Measurements from ENCODE around the gene RSPH10B.
A peak's percentile ranks its signal among the peaks of the same experiment; 100 is the strongest.
"Not testable (repeated sequence)": the region's sequence is repeated elsewhere in the genome, so short reads cannot be mapped to it uniquely, and the experiment has no call there.

The RSPH10B gene

GRCh38 chr7:5892498-5892897 is 78.0 kb downstream of the RSPH10B start:
- TF ChIP-seq CSRNP3 (CRISPR knock-in tag; IDR thresholded peaks at IDR 0.05) (no peak), ZNF565 (CRISPR knock-in tag; conservative IDR thresholded peaks at IDR 0.05; ENCODE audit: low read depth) (no peak), OSR1 (CRISPR knock-in tag; IDR thresholded peaks at IDR 0.05) (no peak)

GRCh38 chr7:5890244-5890643 is 80.2 kb downstream of the RSPH10B start:
- ATAC-seq, result not testable (repeated sequence)

More at GRCh38 chr7:5892498-5892897, 78.0 kb downstream of the RSPH10B start:
- ATAC-seq, result no peak

- ATAC-seq, result not testable (repeated sequence)
Measured at GRCh38 chr7:5888021-5888420, 82.5 kb downstream of the RSPH10B start.

GRCh38 chr7:5884431-5884830 is 86.1 kb downstream of the RSPH10B start:
- not testable (repeated sequence) for ATAC-seq

GRCh38 chr7:5880106-5880505 is 90.4 kb downstream of the RSPH10B start:
- peak; percentile 26; the same call in 1 of the 3 replicates for ATAC-seq

GRCh38 chr7:5879591-5879990 is 90.9 kb downstream of the RSPH10B start:
- ATAC-seq, result peak; percentile 65
